ENCODE data around the gene SOX1.
A peak's percentile ranks its signal among the peaks of the same experiment; 100 is the strongest.

SOX1 gene

GRCh38 chr13:112057736-112058518 lies 9.0 kb upstream of the SOX1 start (continued):
- TF ChIP-seq ZNF112 (tag by site-specific recombination; IDR thresholded peaks at IDR 0.05) = no peak
- TF ChIP-seq, protein P1, sequence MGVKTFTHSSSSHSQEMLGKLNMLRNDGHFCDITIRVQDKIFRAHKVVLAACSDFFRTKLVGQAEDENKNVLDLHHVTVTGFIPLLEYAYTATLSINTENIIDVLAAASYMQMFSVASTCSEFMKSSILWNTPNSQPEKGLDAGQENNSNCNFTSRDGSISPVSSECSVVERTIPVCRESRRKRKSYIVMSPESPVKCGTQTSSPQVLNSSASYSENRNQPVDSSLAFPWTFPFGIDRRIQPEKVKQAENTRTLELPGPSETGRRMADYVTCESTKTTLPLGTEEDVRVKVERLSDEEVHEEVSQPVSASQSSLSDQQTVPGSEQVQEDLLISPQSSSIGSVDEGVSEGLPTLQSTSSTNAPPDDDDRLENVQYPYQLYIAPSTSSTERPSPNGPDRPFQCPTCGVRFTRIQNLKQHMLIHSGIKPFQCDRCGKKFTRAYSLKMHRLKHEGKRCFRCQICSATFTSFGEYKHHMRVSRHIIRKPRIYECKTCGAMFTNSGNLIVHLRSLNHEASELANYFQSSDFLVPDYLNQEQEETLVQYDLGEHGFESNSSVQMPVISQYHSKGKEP (tag by site-specific recombination; IDR thresholded peaks at IDR 0.05) = no peak
- no peak for TF ChIP-seq ZNF660 (tag by site-specific recombination; IDR thresholded peaks at IDR 0.05)
- TF ChIP-seq ZNF747 (tag by site-specific recombination; IDR thresholded peaks at IDR 0.05) = no peak
- peak; percentile 6; the same call in 1 of the 2 replicates for TF ChIP-seq ZNF362 (tag by site-specific recombination; IDR thresholded peaks at IDR 0.05)
- TF ChIP-seq ZNF600 (tag by site-specific recombination; IDR thresholded peaks at IDR 0.05) = peak; percentile 53

DNA sequence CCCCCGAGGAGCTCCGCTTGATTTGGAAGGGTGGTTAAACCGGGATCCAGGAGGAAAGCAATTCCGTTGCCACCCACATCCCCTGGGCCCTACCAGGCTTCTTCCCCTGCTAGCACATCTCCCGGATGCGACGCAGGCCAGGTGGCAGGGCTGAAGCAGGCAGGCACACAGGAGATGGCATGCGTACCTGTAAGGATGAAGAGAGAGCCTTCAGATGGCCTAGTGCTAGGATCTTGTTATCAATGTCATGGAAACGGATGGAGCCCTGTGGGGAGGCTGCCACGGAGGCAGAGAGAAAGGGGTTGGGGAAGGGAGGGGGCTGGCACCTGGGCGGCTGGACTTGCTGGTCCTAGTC lies 8.5 kb upstream of the SOX1 start:
- TF ChIP-seq ZBTB48 (tag by site-specific recombination; IDR thresholded peaks at IDR 0.05) (no peak), GLIS2 (tag by site-specific recombination; IDR thresholded peaks at IDR 0.05) (no peak), ZNF391 (tag by site-specific recombination; IDR thresholded peaks at IDR 0.05; ENCODE audit: borderline replicate concordance, low read depth) (no peak), ZNF544 (tag by site-specific recombination; IDR thresholded peaks at IDR 0.05) (no peak), ZSCAN23 (tag by site-specific recombination; IDR thresholded peaks at IDR 0.05) (no peak), KLF1 (tag by site-specific recombination; IDR thresholded peaks at IDR 0.05) (no peak), SCRT1 (tag by site-specific recombination; IDR thresholded peaks at IDR 0.05; ENCODE audit: borderline replicate concordance) (no peak), SCRT2 (tag by site-specific recombination; IDR thresholded peaks at IDR 0.05) (no peak), HOXD13 (CRISPR knock-in tag; IDR thresholded peaks at IDR 0.05; ENCODE audit: borderline replicate concordance) (no peak), ZNF555 (tag by site-specific recombination; conservative IDR thresholded peaks at IDR 0.05) (no peak), ZFP37 (tag by site-specific recombination; IDR thresholded peaks at IDR 0.05) (no peak), ZBTB8A (tag by site-specific recombination; IDR thresholded peaks at IDR 0.05) (no peak), REST (tag by site-specific recombination; IDR thresholded peaks at IDR 0.05) (no peak), ZNF157 (tag by site-specific recombination; IDR thresholded peaks at IDR 0.05) (no peak)
- no peaks in the 10 kb centered on the region for H3K36me3 ChIP-seq (ENCODE audit: control insufficient read depth in 2 of 2, insufficient read depth in 1 of 2, low read length in 2 of 2)
- H3K4me3 ChIP-seq (ENCODE audit: low read depth, low read length) = no peak overlapping the region
- no peaks in the 10 kb centered on the region for H3K9me3 ChIP-seq (ENCODE audit: control insufficient read depth, insufficient read depth, low read depth, low read length)
- no peak overlapping the region for H3K27ac ChIP-seq (ENCODE audit: extremely low read depth, low read depth, low read length)
- H3K4me1 ChIP-seq (ENCODE audit: control insufficient read depth, insufficient read depth, low read length) = no peaks in the 10 kb centered on the region
- ChIA-PET CTCF (no interaction called here), POLR2A (no interaction called here)
